Choroid plexus epithelial cell (primary cell): ENCODE measurements around the gene SCNM1.

Experiments used
- DNase-seq: peaks from one replicate; pipeline ENCODE4 v3.0.0-alpha.2; 2010; ENCODE audit warnings: low read depth
- H3K4me3 ChIP-seq: 2 replicates; pipeline ENCODE4 v1.5.1; 2011; ENCODE audit warnings: low read depth, mild to moderate bottlenecking, control low read depth, low read length, moderate library complexity
- TF ChIP-seq, protein P1 (sequence below): conservative IDR thresholded peaks from 2 replicates; pipeline ENCODE4 v1.5.1; 2011; ENCODE audit warnings: low read depth, mild to moderate bottlenecking, control low read depth, inconsistent platforms, low read length, moderate library complexity

SCNM1 gene

DNA sequence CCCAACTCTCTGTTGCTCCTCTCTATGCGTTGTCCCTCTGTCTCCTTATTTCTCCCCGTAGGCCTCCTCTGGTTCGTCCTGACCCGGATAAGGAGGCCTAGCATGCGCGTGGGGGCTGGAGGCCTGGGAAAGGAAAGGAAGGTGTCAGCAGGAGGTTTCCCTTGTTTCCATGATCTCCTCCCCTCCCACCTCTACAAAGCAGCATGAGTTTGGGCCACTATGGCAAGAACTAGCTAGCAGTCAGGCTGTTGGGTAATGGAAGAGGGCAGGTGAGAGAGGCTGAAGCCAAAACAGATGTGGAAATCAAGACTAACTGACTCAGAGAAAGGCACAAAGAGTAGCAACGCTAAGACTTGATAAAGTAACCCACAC, 18.8 kb upstream of the SCNM1 start:
- peak; percentile 65 for DNase-seq
- H3K4me3 ChIP-seq: peak overlapping the region; percentile 78
- TF ChIP-seq, protein P1, sequence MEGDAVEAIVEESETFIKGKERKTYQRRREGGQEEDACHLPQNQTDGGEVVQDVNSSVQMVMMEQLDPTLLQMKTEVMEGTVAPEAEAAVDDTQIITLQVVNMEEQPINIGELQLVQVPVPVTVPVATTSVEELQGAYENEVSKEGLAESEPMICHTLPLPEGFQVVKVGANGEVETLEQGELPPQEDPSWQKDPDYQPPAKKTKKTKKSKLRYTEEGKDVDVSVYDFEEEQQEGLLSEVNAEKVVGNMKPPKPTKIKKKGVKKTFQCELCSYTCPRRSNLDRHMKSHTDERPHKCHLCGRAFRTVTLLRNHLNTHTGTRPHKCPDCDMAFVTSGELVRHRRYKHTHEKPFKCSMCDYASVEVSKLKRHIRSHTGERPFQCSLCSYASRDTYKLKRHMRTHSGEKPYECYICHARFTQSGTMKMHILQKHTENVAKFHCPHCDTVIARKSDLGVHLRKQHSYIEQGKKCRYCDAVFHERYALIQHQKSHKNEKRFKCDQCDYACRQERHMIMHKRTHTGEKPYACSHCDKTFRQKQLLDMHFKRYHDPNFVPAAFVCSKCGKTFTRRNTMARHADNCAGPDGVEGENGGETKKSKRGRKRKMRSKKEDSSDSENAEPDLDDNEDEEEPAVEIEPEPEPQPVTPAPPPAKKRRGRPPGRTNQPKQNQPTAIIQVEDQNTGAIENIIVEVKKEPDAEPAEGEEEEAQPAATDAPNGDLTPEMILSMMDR: no peak

DNA sequence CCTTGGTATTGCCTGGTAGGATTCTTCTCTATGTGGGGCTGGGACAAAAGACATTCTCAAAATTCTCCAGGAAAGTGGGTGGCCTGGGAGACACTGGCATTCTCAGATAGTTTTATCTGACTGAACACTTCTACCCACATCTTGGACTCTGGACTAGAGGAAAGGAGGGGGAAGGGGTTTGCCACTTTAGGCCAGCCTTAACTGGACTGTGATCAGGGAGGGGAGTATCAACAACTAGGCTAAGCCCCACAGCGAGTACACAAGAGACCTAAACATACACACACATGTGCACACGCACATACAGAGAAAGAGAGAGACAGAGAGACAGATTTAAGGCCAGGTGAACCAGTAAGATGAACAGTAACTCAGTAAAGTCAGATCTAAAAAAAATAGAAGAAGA, 18.3 kb upstream of the SCNM1 start:
- H3K4me3 ChIP-seq: no peak overlapping the region
- no peak for DNase-seq
- TF ChIP-seq, protein P1: no peak

DNA sequence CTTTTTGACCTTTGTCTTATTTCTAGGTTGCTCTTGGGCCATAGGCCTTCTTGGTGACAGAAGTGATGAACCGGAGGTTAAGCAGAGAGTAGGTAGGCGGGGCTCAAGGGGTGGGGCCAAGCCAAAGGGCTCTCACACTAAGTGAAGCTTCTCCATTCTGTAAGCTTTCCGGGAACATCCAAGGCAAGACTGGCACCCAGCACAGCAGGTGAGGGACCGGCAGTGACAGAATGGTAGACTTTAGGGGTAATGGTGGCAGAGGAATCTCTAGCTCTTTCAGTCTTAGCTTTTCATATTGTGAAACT, 9.5 kb upstream of the SCNM1 start, which contains the start of gene TNFAIP8L2:
TNFAIP8L2 (plus strand) TSS at position 135 of the 305 bp plus-strand sequence. CDS start 2,049 bp downstream, outside the sequence.
- TF ChIP-seq, protein P1: no peak
- no peak within 1 kb of the TSS for H3K4me3 ChIP-seq
- DNase-seq: no peak

DNA sequence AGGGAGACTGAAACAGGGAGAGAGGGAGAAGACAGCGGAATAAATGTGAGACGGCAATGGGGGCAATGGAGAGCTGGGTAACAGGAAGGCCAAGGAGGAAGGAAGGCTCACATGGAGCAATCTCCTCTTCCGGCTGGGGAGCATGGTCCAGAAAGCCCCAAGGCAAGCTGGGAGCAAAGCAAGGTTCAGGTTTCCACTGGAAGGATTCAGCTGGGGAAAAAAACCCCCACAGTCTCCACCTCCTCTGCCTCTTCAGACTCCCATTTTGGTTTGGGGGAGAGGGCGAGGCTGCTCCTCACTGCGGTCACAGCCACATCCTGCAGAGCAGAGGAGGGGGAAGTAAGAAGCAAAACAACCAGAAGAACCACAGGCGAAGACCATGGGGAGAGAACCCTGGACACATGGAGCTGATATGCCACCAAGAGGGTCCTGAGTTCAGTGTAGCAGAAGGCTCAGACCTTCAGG, 8.8 kb upstream of the SCNM1 start:
- TF ChIP-seq, protein P1: no peak
- no peak for DNase-seq
- no peak overlapping the region for H3K4me3 ChIP-seq

DNA sequence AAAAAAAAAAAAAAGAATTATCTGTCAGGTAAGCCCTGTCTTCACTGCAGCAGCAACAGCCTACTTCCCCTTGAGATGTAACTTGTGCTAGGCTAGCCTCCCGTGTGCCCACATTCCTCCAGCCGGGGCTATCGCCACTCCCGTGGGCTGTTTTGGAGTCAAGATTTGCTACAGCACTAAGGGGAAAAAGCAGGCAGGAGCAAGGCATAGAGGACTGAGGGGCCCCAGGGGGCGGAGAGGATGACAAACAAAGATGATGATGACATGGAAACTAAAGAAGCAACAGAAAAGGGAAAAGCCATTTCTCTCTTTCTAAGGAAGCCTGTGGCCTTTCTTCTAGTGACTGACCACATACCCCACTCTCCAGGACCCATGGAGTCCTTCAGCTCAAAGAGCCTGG, 7.6 kb upstream of the SCNM1 start:
- H3K4me3 ChIP-seq: no peak overlapping the region

DNA sequence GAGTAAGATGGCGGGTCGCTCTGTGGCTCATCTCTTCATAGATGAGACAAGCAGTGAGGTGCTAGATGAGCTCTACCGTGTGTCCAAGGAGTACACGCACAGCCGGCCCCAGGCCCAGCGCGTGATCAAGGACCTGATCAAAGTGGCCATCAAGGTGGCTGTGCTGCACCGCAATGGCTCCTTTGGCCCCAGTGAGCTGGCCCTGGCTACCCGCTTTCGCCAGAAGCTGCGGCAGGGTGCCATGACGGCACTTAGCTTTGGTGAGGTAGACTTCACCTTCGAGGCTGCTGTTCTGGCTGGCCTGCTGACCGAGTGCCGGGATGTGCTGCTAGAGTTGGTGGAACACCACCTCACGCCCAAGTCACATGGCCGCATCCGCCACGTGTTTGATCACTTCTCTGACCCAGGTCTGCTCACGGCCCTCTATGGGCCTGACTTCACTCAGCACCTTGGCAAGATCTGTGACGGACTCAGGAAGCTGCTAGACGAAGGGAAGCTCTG, 7.1 kb upstream of the SCNM1 start:
- TF ChIP-seq, protein P1: no peak
- DNase-seq: no peak
- H3K4me3 ChIP-seq: no peak overlapping the region

More for the DNA sequence above, 7.6 kb upstream of the SCNM1 start:
- TF ChIP-seq, protein P1: no peak
- no peak for DNase-seq

DNA sequence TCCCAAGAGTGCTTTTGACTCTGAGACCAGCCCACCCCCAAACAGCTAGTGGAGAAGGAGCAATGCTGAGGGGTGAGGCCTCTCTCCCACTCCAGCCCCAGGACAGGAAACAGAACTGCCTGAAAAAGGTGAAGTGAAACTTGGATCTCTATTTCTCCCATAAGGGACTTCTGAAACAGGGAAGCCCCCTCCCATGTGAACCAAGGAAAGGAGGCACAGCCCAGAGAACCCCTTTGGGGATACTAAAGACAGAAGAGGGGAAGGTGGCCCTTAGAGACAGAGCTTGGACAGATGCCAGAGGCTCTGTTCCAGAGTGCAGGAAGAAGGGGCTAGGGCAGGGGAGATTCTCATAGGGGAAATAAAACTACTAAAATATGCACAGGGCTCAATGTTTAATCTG, 6.6 kb upstream of the SCNM1 start:
- TF ChIP-seq, protein P1: no peak
- no peak for DNase-seq
- H3K4me3 ChIP-seq: no peak overlapping the region
